SU-DHL-6 (cell line): ENCODE measurements around the gene NCF4.

ENCODE experiments used
- EZH2phosphoT487 ChIP-seq: fragments of 200-600 bp; sonication (generic), shearing (Covaris generic); conservative IDR thresholded peaks from 2 replicates; pipeline ENCODE4 v1.6.1; 2018; ENCODE audit warnings: mild to moderate bottlenecking, antibody characterized with exemption, low read length, moderate library complexity, mixed read lengths
- TF ChIP-seq, protein P1 (sequence below): fragments of 200-600 bp; sonication (generic); IDR thresholded peaks from one replicate; pipeline ENCODE4 v1.5.1; 2017; ENCODE audit warnings: antibody characterized with exemption, mild to moderate bottlenecking, low read length, moderate library complexity; ENCODE audit not compliant: insufficient read depth, poor library complexity, severe bottlenecking

DNA sequence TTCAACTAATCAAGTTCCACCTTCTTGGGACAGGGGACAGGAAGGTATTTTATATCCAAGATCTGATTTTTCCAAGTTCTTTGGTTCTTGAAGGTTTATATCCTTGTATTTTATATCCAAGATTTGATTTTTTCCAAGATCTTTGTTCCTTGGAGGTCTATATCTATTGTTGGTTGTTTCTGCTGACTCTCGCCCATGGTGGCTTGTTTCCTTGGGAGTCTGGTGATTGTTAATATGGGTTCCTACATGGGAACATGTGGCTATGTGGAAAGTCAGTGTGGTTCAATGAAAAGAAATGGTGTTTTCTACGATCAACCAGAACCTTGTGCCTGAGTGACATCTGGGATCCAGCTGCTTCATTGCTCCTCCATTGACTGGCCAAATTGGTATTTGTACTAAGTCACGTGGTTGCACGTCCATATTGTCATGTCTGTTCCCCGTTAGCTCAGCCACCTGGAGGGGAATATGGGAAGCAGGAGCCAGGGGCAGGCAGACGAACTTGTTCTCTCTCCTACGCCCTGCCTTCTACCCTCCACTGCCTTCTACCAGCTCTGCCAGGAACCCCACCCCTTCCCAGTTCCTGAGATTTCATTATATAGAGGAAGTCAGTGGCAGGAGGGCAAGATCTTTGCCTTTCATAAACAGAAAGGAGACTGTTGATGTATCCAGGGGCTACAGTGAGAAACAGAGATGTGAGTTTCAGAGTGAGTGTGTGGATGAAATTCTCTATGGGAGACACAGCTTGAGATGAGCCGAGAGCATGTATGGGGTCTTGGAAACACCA, 41.5 kb downstream of the NCF4 start:
- TF ChIP-seq, protein P1, sequence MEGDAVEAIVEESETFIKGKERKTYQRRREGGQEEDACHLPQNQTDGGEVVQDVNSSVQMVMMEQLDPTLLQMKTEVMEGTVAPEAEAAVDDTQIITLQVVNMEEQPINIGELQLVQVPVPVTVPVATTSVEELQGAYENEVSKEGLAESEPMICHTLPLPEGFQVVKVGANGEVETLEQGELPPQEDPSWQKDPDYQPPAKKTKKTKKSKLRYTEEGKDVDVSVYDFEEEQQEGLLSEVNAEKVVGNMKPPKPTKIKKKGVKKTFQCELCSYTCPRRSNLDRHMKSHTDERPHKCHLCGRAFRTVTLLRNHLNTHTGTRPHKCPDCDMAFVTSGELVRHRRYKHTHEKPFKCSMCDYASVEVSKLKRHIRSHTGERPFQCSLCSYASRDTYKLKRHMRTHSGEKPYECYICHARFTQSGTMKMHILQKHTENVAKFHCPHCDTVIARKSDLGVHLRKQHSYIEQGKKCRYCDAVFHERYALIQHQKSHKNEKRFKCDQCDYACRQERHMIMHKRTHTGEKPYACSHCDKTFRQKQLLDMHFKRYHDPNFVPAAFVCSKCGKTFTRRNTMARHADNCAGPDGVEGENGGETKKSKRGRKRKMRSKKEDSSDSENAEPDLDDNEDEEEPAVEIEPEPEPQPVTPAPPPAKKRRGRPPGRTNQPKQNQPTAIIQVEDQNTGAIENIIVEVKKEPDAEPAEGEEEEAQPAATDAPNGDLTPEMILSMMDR = no peak
- TF ChIP-seq EZH2phosphoT487 = no peak
